IMR-90 (cell line): ENCODE data around the gene GPRIN3. TPM values are rescaled to one million over a fixed set of nuclear protein-coding genes. Genes with fewer than 3 reads are reported as not detected.

Experiments
- ATAC-seq: fragments of 200-7000 bp; cut with Tn5 transposase; 2 replicates; pipeline ENCODE4 v1.9.1; 2020; ENCODE audit warnings: low read depth, mild to moderate bottlenecking, moderate library complexity
- BruUV-seq: library from RNA; stranded (reverse); fragments of 400-500 nt; replicated peaks from 2 replicates; lab custom pipeline; 2021; lab: Mats Ljungman, UMichigan
- CTCF ChIA-PET: fragments of 300-600 bp; formaldehyde crosslinking; extraction: SDS; loops from one replicate; lab custom pipeline; 2021; ENCODE audit warnings: antibody characterized with exemption; lab: Yijun Ruan, JAX
- POLR2A ChIA-PET: fragments of 300-600 bp; sonication (Branson Sonifier 250); formaldehyde crosslinking; loops from one replicate; lab custom pipeline; 2022; ENCODE audit warnings: antibody characterized with exemption; ENCODE audit not compliant: unreplicated experiment; lab: Charles Lee
- DNase-seq: peaks from one replicate; pipeline ENCODE4 v3.0.0; 2013
- H2AFZ ChIP-seq: replicated peaks from 2 replicates; pipeline ENCODE3; 2013; ENCODE audit warnings: low read length, mild to moderate bottlenecking; ENCODE audit not compliant: poor library complexity
- H2AK5ac ChIP-seq: 2 replicates; pipeline ENCODE4 v1.6.1; 2013; ENCODE audit warnings: low read depth, low read length, inconsistent platforms
- H2AK9ac ChIP-seq: replicated peaks from 2 replicates; pipeline ENCODE3; 2013; ENCODE audit warnings: mild to moderate bottlenecking, low read depth, low read length, moderate library complexity; ENCODE audit not compliant: poor library complexity
- H2BK120ac ChIP-seq: 2 replicates; pipeline ENCODE4 v1.6.1; 2013; ENCODE audit warnings: low read depth, low read length, inconsistent platforms
- H2BK15ac ChIP-seq: 3 replicates; pipeline ENCODE4 v1.6.1; 2013; ENCODE audit warnings: low read depth, low read length, inconsistent platforms
- H2BK20ac ChIP-seq: 2 replicates; pipeline ENCODE4 v1.6.1; 2013; ENCODE audit warnings: low read depth, mild to moderate bottlenecking, inconsistent platforms, low read length, moderate library complexity
- H2BK5ac ChIP-seq: 2 replicates; pipeline ENCODE4 v1.6.1; 2013; ENCODE audit warnings: mild to moderate bottlenecking, low read depth, low read length, inconsistent platforms; ENCODE audit not compliant: poor library complexity, severe bottlenecking
- H3K14ac ChIP-seq: replicated peaks from 2 replicates; pipeline ENCODE4 v1.6.1; 2013; ENCODE audit warnings: low read depth, low read length, inconsistent platforms
- H3K18ac ChIP-seq: 2 replicates; pipeline ENCODE4 v1.6.1; 2013; ENCODE audit warnings: low read depth, low read length, control low read depth
- H3K23ac ChIP-seq: 2 replicates; pipeline ENCODE4 v1.6.1; 2013; ENCODE audit warnings: low read depth, low read length, inconsistent platforms
- H3K27ac ChIP-seq: 2 replicates; pipeline ENCODE4 v1.5.1; 2013; ENCODE audit warnings: mild to moderate bottlenecking, control low read depth, low read length; ENCODE audit not compliant: insufficient read depth
- H3K27me3 ChIP-seq: 2 replicates; pipeline ENCODE4 v1.6.1; 2013; ENCODE audit warnings: low read length; ENCODE audit not compliant: control insufficient read depth, insufficient read depth
- H3K36me3 ChIP-seq: 2 replicates; pipeline ENCODE4 v1.6.1; 2013; ENCODE audit warnings: low read length, mixed read lengths; ENCODE audit not compliant: control insufficient read depth, insufficient read depth
- H3K4ac ChIP-seq: 2 replicates; pipeline ENCODE4 v1.6.1; 2013; ENCODE audit warnings: low read depth, low read length, inconsistent platforms
- H3K4me1 ChIP-seq: 2 replicates; pipeline ENCODE4 v1.6.1; 2013; ENCODE audit warnings: low read length, mixed read lengths; ENCODE audit not compliant: control insufficient read depth, insufficient read depth
- H3K4me2 ChIP-seq: 2 replicates; pipeline ENCODE4 v1.6.1; 2013; ENCODE audit warnings: low read depth, mild to moderate bottlenecking, control low read depth, low read length, moderate library complexity
- H3K4me3 ChIP-seq: 2 replicates; pipeline ENCODE4 v1.5.1; 2013; ENCODE audit warnings: low read depth, mild to moderate bottlenecking, control low read depth, low read length, moderate library complexity; ENCODE audit not compliant: insufficient read depth
- H3K56ac ChIP-seq: 2 replicates; pipeline ENCODE4 v1.6.1; 2013; ENCODE audit warnings: low read length, inconsistent platforms; ENCODE audit not compliant: insufficient read depth; ENCODE audit errors: extremely low read depth
- H3K79me1 ChIP-seq, 2 experiments: 2 replicates each; pipeline ENCODE4 v1.6.1; 2013; ENCODE audit warnings: low read length in 2 of 2, inconsistent platforms in 1 of 2, low read depth in 1 of 2
- H3K9ac ChIP-seq: 2 replicates; pipeline ENCODE4 v1.6.1; 2013; ENCODE audit warnings: low read depth, low read length, control low read depth
- H3K9me1 ChIP-seq: 2 replicates; pipeline ENCODE4 v1.6.1; 2013; ENCODE audit warnings: low read length, inconsistent platforms; ENCODE audit not compliant: insufficient read depth
- H3K9me3 ChIP-seq: 2 replicates; pipeline ENCODE4 v1.6.1; 2013; ENCODE audit warnings: low read length; ENCODE audit not compliant: control insufficient read depth, insufficient read depth
- H4K20me1 ChIP-seq: 2 replicates; pipeline ENCODE4 v1.6.1; 2013; ENCODE audit warnings: low read length, inconsistent platforms; ENCODE audit not compliant: insufficient read depth
- H4K5ac ChIP-seq: 2 replicates; pipeline ENCODE4 v1.6.1; 2013; ENCODE audit warnings: mild to moderate bottlenecking, low read depth, low read length, control low read depth
- H4K8ac ChIP-seq, 2 experiments: 2 replicates each; pipeline ENCODE4 v1.6.1; 2013; ENCODE audit warnings: low read depth in 2 of 2, low read length in 2 of 2, control low read depth in 1 of 2, inconsistent platforms in 1 of 2
- H4K91ac ChIP-seq: 2 replicates; pipeline ENCODE4 v1.6.1; 2013; ENCODE audit warnings: low read depth, low read length, inconsistent platforms; ENCODE audit not compliant: insufficient read depth
- CEBPB ChIP-seq: IDR thresholded peaks from 2 replicates; pipeline ENCODE4 v1.6.1; 2012; ENCODE audit warnings: low read depth, low read length, improper control_type of control experiment
- NFE2L2 ChIP-seq: fragments of 150-350 bp; IDR thresholded peaks from 2 replicates; pipeline ENCODE4 v1.6.1; 2016; ENCODE audit warnings: low read depth, mild to moderate bottlenecking, low read length
- RCOR1 ChIP-seq: IDR thresholded peaks from 2 replicates; pipeline ENCODE4 v1.6.1; 2012; ENCODE audit warnings: mild to moderate bottlenecking, low read length, improper control_type of control experiment; ENCODE audit not compliant: insufficient replicate concordance
- WGBS, 2 experiments: methylation state at CpG; one replicate each; pipeline versions ENCODE4 v1.1.5 to v1.1.7; 2013; ENCODE audit warnings: missing lambda C conversion rate in 2 of 2; ENCODE audit not compliant: insufficient read length in 1 of 2; ENCODE audit errors: extremely low coverage in 2 of 2; 5-methylcytosine and 5-hydroxymethylcytosine counted together
- dilution Hi-C: fragments of 300-500 bp; cut with HindIII; formaldehyde crosslinking; loops from one replicate; pipeline ENCODE4 v1.14.3; 2018; ENCODE audit warnings: low sequenced_read_pairs; ENCODE audit not compliant: unreplicated experiment
- in situ Hi-C: fragments of 300-500 bp; cut with MboI; formaldehyde crosslinking; loops from 3 replicates; pipeline ENCODE4 v1.14.3; 2019; ENCODE audit warnings: low sequenced_read_pairs, inconsistent platforms, mixed read lengths
- intact Hi-C: fragments of 100-400 bp; cut with micrococcal nuclease; formaldehyde crosslinking; loops from 2 replicates; pipeline ENCODE4 v1.10.0; 2022
- polyA plus RNA-seq, 3 experiments: library from polyadenylated mRNA; depleted of rRNA; stranded (reverse); fragments of >200 nt; gene quantifications; 2 replicates each; pipeline ENCODE4 v1.2.3, GENCODE V29; 2012; ENCODE audit warnings: low replicate concordance in 1 of 3
- total RNA-seq: library from RNA; depleted of rRNA; stranded (reverse); fragments of >200 nt; gene quantifications from 2 replicates; pipeline ENCODE4 v1.2.3, GENCODE V29; 2012

GPRIN3 gene
- total and polyA plus RNA-seq, 2 of the 4 experiments (the other 2 are of a cell fraction): under 0.01 TPM; not detected in 1

DNA sequence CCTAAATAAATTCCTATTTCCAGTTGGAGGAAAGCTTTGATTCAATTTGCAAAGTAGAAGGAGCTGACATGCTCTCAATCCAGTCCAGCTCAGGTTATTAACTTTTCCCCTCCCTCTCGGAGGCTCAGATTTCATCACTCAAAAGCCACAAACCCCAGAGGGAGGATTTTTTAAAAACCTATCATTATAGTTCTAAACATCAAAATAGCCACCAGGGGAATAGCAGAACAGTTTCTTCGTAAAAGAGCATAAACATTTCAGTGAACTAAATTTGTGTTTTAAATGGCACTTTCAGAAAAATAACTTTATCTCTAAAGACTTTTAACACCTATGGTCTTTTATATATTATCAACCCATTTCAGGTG, 8.8 kb downstream of the GPRIN3 start:
- Histone ChIP-seq H3K23ac (no peak overlapping the region), H3K4me1 (no peaks in the 10 kb centered on the region), H4K91ac (no peak overlapping the region), H3K36me3 (no peaks in the 10 kb centered on the region), H3K9me3 (no peaks in the 10 kb centered on the region), H2BK5ac (no peak overlapping the region), H3K18ac (no peak overlapping the region), H3K56ac (no peak overlapping the region), H3K4me3 (no peak overlapping the region), H4K20me1 (no peaks in the 10 kb centered on the region), H3K14ac (no peak overlapping the region), H2AFZ (no peak overlapping the region), H2AK9ac (no peak overlapping the region), H3K9ac (no peak overlapping the region), H4K8ac (no peak overlapping the region), H2BK15ac (no peak overlapping the region), H3K9me1 (no peaks in the 10 kb centered on the region), H2BK120ac (no peak overlapping the region), H3K4me2 (no peak overlapping the region), H4K5ac (no peak overlapping the region), H3K79me1 (no peaks in the 10 kb centered on the region), H3K27me3 (peaks cover 3% of the 10 kb centered on the region), H2AK5ac (no peak overlapping the region), H3K4ac (no peak overlapping the region), H2BK20ac (no peak overlapping the region), H3K27ac (no peak overlapping the region)
- WGBS, 2 experiments: no CpG with 5 or more reads among the region's 2 CpGs
- ATAC-seq (no peak), DNase-seq (no peak)
- POLR2A ChIA-PET: no interaction called here
- CTCF ChIA-PET: interaction anchor here (1.5 kb wide), 1 partner anchor 19 kb away, joined by 3 read pairs; no protein-coding TSS in a partner anchor
- in situ Hi-C loops: no loop called here
- dilution Hi-C loops: no loop called here
- intact Hi-C loops: no loop called here
- BruUV-seq: no TSS peak
- no peak for TF ChIP-seq RCOR1
- no peak for TF ChIP-seq NFE2L2
- no peak for TF ChIP-seq CEBPB
